ENCODE data around the gene TNFRSF18.
A peak's percentile ranks its signal among the peaks of the same experiment; 100 is the strongest.

Gene TNFRSF18

DNA sequence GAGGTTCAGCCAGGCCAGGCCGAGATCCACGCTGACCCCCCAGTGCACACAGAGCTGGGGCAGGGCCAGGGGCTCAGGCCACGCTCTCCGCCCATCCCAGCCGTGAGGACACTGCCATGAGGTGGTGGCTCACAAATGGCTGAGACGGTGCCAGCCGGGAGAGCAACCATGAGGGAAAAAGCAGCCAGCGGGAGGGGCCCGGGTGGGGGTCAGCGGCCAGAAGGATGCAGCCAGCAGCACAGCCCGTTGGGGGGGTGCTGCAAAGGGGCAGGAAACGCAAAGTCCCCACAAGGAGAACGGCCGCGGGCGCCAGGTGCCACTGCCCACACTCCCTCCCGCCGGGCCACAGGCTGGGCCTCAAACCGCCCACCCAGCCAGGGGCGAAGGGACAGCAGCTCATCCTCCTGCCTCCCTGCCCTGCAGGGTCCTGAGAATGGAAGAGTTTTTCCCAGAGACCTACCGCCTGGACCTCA, 24.4 kb downstream of the TNFRSF18 start:
- TF ChIP-seq, protein P1, sequence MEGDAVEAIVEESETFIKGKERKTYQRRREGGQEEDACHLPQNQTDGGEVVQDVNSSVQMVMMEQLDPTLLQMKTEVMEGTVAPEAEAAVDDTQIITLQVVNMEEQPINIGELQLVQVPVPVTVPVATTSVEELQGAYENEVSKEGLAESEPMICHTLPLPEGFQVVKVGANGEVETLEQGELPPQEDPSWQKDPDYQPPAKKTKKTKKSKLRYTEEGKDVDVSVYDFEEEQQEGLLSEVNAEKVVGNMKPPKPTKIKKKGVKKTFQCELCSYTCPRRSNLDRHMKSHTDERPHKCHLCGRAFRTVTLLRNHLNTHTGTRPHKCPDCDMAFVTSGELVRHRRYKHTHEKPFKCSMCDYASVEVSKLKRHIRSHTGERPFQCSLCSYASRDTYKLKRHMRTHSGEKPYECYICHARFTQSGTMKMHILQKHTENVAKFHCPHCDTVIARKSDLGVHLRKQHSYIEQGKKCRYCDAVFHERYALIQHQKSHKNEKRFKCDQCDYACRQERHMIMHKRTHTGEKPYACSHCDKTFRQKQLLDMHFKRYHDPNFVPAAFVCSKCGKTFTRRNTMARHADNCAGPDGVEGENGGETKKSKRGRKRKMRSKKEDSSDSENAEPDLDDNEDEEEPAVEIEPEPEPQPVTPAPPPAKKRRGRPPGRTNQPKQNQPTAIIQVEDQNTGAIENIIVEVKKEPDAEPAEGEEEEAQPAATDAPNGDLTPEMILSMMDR (IDR thresholded peaks at IDR 0.05; ENCODE audit: insufficient read depth, low read length, poor library complexity, severe bottlenecking), result no peak
- peak; percentile 0 for DNase-seq (ENCODE audit: extremely low read depth, insufficient read length)
- H3K27me3 ChIP-seq (replicated peaks; ENCODE audit: control insufficient read depth, insufficient read depth, low read length), result no peaks in the 10 kb centered on the region; the same call in none of the 2 replicates
- H3K36me3 ChIP-seq (ENCODE audit: control insufficient read depth, insufficient read depth, low read length), result no peaks in the 10 kb centered on the region
- H3K4me3 ChIP-seq (replicated peaks; ENCODE audit: low read depth, low read length), result no peak overlapping the region

DNA sequence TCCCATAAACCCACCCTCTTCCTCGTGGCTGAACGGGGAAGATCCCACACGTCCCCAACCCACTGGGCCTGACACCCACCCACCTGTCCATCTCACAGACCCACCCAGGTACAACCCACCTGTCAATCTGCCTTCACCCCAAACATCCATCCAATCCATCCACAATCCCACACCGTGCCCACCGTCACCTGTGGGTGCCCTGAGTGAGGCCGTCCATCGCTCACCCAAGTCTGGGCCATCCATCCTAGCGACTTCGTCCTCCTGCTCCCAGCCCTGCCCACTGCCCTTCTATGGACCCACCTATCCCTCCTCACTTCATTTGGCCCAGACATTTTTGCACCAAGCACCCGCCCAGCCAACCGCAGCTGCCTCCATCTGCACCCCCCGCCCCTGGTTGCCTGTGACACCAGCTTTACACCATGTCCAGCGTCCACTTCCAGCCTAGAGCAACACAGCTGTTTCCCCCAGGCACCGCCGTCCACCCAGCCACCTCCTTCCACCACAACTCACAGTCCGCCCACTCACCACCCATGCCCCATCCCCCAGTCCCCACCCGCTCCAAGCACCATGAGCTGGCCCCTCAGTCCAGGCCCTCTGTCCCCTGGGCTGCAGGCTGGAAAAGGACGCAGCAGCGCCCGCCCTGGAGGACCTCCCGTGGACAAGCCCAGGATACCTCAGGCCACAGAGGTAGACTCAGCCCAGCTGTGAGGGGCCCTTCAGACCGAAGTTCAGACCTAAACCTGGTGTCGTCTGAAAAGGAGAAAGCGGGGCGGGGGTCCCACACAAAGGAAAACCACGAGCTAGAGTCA, 25.1 kb downstream of the TNFRSF18 start:
- Histone ChIP-seq H3K27me3 (replicated peaks; ENCODE audit: control insufficient read depth, insufficient read depth, low read length) (no peaks in the 10 kb centered on the region; the same call in none of the 2 replicates), H3K4me3 (replicated peaks; ENCODE audit: low read depth, low read length) (no peak overlapping the region), H3K36me3 (ENCODE audit: control insufficient read depth, insufficient read depth, low read length) (no peaks in the 10 kb centered on the region)
- peak; percentile 3 for DNase-seq (ENCODE audit: extremely low read depth, insufficient read length)
- TF ChIP-seq, protein P1 (IDR thresholded peaks at IDR 0.05; ENCODE audit: insufficient read depth, low read length, poor library complexity, severe bottlenecking), result no peak

DNA sequence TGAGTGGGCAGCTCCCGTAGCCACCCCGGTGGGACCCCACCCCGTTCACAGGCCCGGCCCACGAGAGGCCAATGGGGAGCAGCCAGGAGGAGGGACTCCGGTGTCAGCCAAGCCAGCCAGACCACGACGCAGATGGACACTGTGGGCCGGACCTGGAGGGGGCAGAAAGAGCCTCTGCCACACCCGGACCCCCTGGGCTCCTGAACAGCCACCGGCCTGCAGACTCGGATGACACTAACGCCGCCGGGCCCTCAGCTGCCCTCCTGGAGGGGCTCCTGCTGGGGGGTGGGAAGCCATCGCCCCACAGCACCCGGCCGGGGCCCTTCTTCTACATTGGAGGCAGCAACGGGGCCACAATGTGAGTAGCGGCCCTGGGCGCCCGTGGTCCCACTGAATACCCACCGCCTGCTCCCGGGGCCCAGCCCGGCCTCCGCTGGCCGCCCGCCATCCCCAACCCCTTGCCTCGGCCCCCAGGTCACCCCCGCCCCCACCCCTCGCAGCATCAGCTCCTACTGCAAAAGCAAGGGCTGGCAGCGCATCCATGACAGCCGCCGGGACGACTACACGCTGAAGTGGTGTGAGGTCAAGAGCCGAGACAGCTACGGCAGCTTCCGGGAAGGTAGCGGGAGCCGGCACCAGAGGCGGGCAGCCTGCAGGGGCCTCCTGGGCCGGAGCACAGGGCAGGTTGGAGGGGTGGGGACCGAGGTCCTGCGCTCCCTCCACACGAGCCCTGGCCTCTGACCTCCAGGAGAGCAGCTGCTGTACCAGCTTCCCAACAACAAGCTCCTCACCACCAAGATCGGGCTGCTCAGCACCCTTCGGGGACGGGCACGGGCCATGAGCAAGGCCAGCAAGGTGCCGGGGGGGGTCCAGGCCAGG, 26.2 kb downstream of the TNFRSF18 start:
- TF ChIP-seq, protein P1 (IDR thresholded peaks at IDR 0.05; ENCODE audit: insufficient read depth, low read length, poor library complexity, severe bottlenecking), result no peak
- no peak overlapping the region for H3K4me3 ChIP-seq (replicated peaks; ENCODE audit: low read depth, low read length)
- H3K27me3 ChIP-seq (replicated peaks; ENCODE audit: control insufficient read depth, insufficient read depth, low read length), result no peaks in the 10 kb centered on the region; the same call in none of the 2 replicates
- DNase-seq (ENCODE audit: extremely low read depth, insufficient read length), result peak; percentile 6
- no peaks in the 10 kb centered on the region for H3K36me3 ChIP-seq (ENCODE audit: control insufficient read depth, insufficient read depth, low read length)

DNA sequence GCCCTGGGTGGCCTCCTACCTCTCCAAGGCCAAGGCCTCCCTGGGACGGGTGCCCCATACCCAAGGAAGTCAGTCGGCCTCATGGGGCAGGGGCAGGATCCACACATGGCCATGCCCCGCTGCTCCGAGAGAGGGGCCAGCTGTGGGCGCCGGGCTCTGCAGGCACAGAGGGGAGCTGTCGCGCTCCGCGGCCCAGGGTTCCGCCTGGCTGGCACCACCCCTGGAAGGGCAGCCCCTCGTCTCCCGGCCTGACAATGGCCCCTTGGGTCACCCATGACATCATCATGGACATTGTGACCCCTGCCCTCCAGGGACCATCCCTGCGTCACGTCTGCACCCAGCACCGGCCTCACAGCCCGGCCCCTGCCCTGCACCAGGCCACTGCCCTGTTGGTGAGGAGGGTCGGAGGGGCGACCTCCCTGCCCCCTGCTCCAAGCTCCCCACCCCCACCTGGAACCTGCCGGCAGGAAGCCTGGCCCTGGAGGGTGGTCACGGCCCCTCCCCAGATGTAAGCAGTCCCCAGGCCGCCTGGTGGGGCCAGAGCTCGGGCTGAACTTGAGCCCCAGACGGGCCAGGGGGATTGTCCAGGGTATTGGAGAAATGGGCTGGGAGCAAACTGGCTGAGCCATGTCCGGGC, 26.9 kb downstream of the TNFRSF18 start:
- TF ChIP-seq, protein P1 (IDR thresholded peaks at IDR 0.05; ENCODE audit: insufficient read depth, low read length, poor library complexity, severe bottlenecking), result no peak
- Histone ChIP-seq H3K4me3 (replicated peaks; ENCODE audit: low read depth, low read length) (no peak overlapping the region), H3K36me3 (ENCODE audit: control insufficient read depth, insufficient read depth, low read length) (no peaks in the 10 kb centered on the region), H3K27me3 (replicated peaks; ENCODE audit: control insufficient read depth, insufficient read depth, low read length) (no peaks in the 10 kb centered on the region; the same call in none of the 2 replicates)
- DNase-seq (ENCODE audit: extremely low read depth, insufficient read length), result no peak

DNA sequence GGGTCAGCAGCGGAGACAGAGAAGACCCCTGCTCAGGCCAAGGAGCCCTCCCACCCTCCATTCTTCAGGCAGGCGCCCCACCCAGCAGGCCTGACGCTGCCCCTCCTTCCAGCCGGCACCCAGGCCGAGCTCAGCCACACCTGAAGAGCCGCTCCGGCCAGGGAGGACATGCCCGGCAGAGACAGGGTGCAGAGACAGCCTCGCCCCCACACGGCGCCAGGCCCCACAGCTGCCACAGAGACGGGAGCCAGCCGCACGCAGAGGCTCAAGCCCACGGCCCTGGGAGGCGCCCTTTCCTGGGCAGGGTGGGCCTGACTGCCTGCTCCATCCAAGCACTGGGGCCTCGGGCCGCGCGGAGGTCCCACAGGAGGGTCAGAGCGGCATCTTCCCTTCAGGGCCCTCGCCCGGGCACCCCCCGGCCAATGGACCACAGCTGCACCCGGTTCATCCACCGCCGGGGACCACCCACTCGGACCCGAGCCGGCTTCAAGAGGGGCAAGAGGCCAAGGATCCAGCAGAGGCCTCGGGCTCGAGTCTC, 27.5 kb downstream of the TNFRSF18 start:
- no peaks in the 10 kb centered on the region; the same call in none of the 2 replicates for H3K27me3 ChIP-seq (replicated peaks; ENCODE audit: control insufficient read depth, insufficient read depth, low read length)
- DNase-seq (ENCODE audit: extremely low read depth, insufficient read length), result peak; percentile 3
- no peaks in the 10 kb centered on the region for H3K36me3 ChIP-seq (ENCODE audit: control insufficient read depth, insufficient read depth, low read length)
- no peak overlapping the region for H3K4me3 ChIP-seq (replicated peaks; ENCODE audit: low read depth, low read length)
- TF ChIP-seq, protein P1 (IDR thresholded peaks at IDR 0.05; ENCODE audit: insufficient read depth, low read length, poor library complexity, severe bottlenecking), result no peak
